Right lobe of liver (tissue), 4 donors: ENCODE measurements around the gene LCOR.

Source experiments
- CTCF ChIP-seq, 4 donors: fragments of 200-600 bp in 3 of 4; fragments of 450-650 bp in 1 of 4; IDR thresholded peaks; one replicate each; pipeline versions ENCODE4 v1.5.1 to v1.8.0; 2016 to 2022; ENCODE audit warnings: antibody characterized with exemption in 4 of 4, mild to moderate bottlenecking in 2 of 4
- POLR2A ChIP-seq: fragments of 450-650 bp; IDR thresholded peaks from one replicate; pipeline ENCODE4 v1.6.1; 2017; ENCODE audit warnings: antibody characterized with exemption, mild to moderate bottlenecking
- donor health status: DM: no; HTN: no; CAD: no.
- donor health status: DM: no; HTN: no; CAD: no.
- donor health status: DM: no; HTN: yes; CAD: no.

GRCh38 chr10:96910488-96911395 is 78.6 kb downstream of the LCOR start:
- TF ChIP-seq CTCF (IDR thresholded peaks at IDR 0.05) = peak; percentile 57 to 82 (median 76)
- TF ChIP-seq POLR2A = no peak
